Activated CD4-positive, alpha-beta T cell treated with anti-CD3 and anti-CD28 coated beads, Interleukin-2, amount 50 U/mL, for 16 hours (primary cell): ENCODE measurements around the gene CECR2.

ENCODE experiments used
- DNase-seq: peaks from one replicate; pipeline ENCODE4 v3.0.0-alpha.2; 2020

Gene CECR2

GRCh38 chr22:17368554-17369438, 464 bp upstream of the CECR2 start:
- no peak for DNase-seq

- DNase-seq, result no peak
These were observed 936 bp downstream of the CECR2 start for GRCh38 chr22:17370026-17370765.

- no peak for DNase-seq
These were observed 1.6 kb downstream of the CECR2 start for GRCh38 chr22:17370766-17371432.

- no peak for DNase-seq
These were observed 2.2 kb downstream of the CECR2 start for GRCh38 chr22:17371448-17371847.

- DNase-seq, result no peak
These were observed 4.6 kb downstream of the CECR2 start for GRCh38 chr22:17373855-17374254.

- DNase-seq, result no peak
These were observed 6.8 kb downstream of the CECR2 start for GRCh38 chr22:17375914-17376614.

GRCh38 chr22:17376950-17377349, 7.7 kb downstream of the CECR2 start:
- DNase-seq, result no peak

- no peak for DNase-seq
These were observed 10.7 kb downstream of the CECR2 start for GRCh38 chr22:17379944-17380343.

- DNase-seq, result no peak
These were observed 11.3 kb downstream of the CECR2 start for GRCh38 chr22:17380359-17381087.

GRCh38 chr22:17381192-17381913, 12.1 kb downstream of the CECR2 start:
- no peak for DNase-seq

GRCh38 chr22:17384612-17385330, 15.5 kb downstream of the CECR2 start:
- DNase-seq, result no peak

- no peak for DNase-seq
These were observed 18.1 kb downstream of the CECR2 start for GRCh38 chr22:17387356-17387755.

- DNase-seq, result no peak
These were observed 19.0 kb downstream of the CECR2 start for GRCh38 chr22:17388235-17388634.

GRCh38 chr22:17390087-17390486, 20.8 kb downstream of the CECR2 start:
- no peak for DNase-seq

- no peak for DNase-seq
These were observed 27.3 kb downstream of the CECR2 start for GRCh38 chr22:17396516-17396915.

GRCh38 chr22:17397756-17398547, 28.7 kb downstream of the CECR2 start:
- DNase-seq, result no peak

- no peak for DNase-seq
These were observed 31.0 kb downstream of the CECR2 start for GRCh38 chr22:17400305-17400704.

- no peak for DNase-seq
These were observed 32.5 kb downstream of the CECR2 start for GRCh38 chr22:17401728-17402127.

GRCh38 chr22:17402293-17402692, 33.0 kb downstream of the CECR2 start:
- DNase-seq, result no peak

- no peak for DNase-seq
These were observed 34.6 kb downstream of the CECR2 start for GRCh38 chr22:17403906-17404305.
